Measurements from ENCODE around the gene VAT1.
"Not testable (repeated sequence)": the region's sequence is repeated elsewhere in the genome, so short reads cannot be mapped to it uniquely, and the experiment has no call there.

Gene VAT1

DNA sequence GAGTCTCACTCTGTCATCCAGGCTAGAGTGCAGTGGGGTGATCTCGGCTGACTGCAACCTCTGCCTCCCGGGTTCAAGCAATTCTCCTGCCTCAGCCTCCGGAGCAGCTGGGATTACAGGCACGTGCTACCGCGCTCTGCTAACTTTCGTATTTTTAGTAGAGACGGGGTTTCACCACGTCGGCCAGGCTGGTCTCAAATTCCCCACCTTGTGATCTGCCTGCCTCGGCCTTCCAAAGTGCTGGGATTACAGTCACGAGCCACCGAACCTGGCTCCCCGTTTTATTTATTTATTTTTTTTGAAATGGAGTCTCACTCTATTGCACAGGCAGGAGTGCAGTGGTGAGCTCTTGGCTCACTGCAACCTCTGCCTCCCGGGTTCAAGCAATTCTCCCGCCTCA lies 46.5 kb downstream of the VAT1 start:
- DNase-seq (ENCODE audit: low read depth in 3 of 3, low spot score in 1 of 3): not testable (repeated sequence)

DNA sequence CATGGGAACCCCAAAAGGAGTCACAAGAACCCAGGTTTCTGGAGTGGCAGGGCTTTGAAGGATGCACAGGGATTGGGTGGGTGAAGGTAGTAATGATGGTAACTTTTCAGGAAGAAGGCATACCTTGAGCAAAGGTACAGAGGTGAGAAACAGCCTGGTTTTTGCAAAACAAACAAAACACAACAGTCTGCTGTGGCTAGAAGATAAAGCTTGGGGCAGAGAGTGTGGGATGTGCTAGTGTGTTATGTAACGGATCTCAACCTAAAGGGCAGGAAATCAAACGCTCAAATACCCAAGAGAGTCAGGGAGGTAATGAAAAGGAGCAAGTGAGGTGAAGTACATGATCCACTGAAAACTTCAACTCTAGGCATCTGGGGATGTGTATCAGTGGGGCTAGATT lies 46.9 kb downstream of the VAT1 start:
- no peak for DNase-seq (ENCODE audit: low read depth in 3 of 3, low spot score in 1 of 3)

DNA sequence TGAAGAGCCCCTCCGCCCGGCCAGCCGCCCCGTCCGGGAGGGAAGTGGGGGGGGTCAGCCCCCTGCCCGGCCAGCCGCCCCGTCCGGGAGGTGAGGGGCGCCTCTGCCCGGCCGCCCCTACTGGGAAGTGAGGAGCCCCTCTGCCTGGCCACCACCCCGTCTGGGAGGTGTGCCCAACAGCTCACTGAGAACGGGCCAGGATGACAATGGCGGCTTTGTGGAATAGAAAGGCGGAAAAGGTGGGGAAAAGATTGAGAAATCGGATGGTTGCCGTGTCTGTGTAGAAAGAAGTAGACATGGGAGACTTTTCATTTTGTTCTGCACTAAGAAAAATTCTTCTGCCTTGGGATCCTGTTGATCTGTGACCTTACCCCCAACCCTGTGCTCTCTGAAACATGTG lies 48.9 kb downstream of the VAT1 start:
- DNase-seq (ENCODE audit: low read depth in 3 of 3, low spot score in 1 of 3): not testable (repeated sequence)

DNA sequence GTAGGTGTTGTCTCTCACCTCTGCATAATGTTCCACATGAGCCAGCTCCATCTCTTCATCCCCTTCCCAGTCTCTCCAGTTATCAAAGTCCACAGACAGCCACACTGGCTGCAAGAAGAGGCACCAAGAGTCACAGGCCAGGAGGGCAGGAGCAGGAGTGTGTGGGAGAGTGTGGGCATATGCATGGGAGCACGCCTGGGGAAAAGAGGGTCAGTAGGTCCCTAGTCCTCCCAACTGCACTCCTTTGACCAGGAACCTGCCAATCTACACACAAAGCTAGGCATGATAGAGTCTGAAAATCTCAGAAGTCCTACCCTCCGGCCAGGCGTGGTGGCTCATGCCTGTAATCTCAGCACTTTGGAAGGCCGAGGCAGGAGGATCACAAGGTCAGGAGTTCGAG lies 50.6 kb downstream of the VAT1 start:
- no peak for DNase-seq (ENCODE audit: low read depth in 3 of 3, low spot score in 1 of 3)

DNA sequence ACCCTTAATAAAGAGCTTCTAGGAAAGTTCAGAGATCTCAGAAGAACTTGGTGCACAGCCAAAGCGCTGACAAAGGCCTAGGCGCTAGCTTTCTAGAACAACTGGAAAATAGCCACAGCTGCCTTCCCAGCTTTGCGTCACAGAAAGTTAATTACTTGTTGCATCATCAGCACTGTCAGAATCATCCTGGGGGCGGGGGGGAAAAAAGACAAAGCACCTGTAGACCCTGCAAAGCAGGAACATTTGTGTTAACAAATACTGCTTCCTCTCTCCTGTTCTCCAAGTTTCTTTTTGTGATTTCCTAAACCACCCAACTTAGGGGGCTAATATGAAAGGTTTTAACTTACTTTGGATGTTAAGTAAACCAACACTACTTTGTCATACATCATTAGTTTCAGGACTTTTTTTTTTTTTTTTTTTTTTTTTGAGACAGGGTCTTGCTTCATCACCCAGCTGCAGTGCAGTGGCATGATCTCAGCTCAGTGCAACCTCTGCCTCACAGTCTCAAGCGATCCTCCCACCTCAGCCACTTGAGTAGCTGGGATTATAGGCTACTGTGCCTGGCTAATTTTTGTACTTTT lies 53.1 kb downstream of the VAT1 start:
- DNase-seq (ENCODE audit: low read depth in 3 of 3, low spot score in 1 of 3): no peak

DNA sequence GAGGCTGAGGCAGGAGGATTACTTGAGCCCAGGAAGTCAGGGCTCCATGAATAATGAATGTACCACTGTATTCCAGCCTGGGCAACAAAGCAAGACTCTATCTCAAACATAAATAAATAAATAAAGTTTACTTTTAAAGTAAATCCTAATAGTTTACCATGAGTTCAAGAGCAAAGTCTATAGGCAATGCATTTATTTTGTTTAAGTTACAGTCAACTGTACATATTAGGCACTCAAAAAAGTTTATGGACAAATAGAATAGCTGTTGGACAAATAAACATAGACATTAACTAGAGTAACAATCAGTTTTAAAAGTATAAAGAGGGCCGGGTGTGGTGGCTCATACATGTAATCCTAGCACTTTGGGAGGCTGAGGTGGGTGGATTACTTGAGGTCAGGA lies 54.3 kb downstream of the VAT1 start:
- no peak for DNase-seq (ENCODE audit: low read depth in 3 of 3, low spot score in 1 of 3)

Data from stimulated activated CD4-positive, alpha-beta T cell treated with anti-CD3 and anti-CD28 coated beads, TNF-alpha, amount 100 ng/mL, for 1 hour (primary cell).